Mammary epithelial cell (primary cell): ENCODE measurements around the gene JPH3.

Experiments
- EZH2 ChIP-seq: IDR thresholded peaks from 2 replicates; pipeline ENCODE4 v1.6.1; 2012; ENCODE audit warnings: low read length, inconsistent platforms, borderline replicate concordance
- TF ChIP-seq, protein P1 (sequence below), 2 donors: IDR thresholded peaks in 1 of 2; conservative IDR thresholded peaks in 1 of 2; 2 replicates each; pipeline ENCODE4 v1.5.1; 2011 to 2012; ENCODE audit warnings: inconsistent platforms in 2 of 2, low read length in 2 of 2, mild to moderate bottlenecking in 2 of 2, control low read depth in 1 of 2, low read depth in 1 of 2; ENCODE audit not compliant: insufficient read depth in 1 of 2; ENCODE audit errors: extremely low read depth in 1 of 2

DNA sequence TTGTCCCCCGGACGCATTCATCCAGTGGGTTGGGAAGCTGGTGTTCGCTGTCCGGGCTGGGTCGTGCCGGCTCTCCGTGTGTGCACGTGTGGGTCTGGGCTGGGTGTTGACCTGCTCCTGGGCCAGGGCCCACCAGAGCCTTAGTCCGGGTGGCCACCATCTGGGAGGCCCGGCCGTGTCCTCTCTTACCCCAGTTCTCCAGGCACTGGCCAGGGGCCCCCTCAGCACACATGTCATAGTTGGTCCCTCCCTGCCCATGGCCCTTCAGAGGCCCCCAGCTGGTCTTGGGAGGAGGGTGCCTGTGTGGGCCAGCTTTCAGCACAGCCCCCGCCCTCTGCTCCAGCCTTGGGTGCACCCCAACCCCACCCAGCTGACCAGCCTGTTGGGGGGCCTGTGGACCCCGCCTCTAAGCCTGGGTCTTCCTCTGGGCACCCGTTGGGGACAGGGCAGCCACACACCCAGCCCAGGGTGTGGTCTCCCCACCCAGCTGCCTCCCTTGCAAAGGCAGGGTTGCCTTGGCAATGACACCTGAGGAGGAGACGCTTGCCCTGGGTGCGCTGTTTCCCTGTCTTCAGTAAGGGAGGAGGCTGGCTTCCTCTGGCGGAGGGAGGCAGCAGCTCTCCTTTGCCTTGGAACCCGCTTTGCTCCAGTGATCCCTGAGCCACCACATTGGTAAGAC is 77.4 kb downstream of the JPH3 start:
- TF ChIP-seq, protein P1, sequence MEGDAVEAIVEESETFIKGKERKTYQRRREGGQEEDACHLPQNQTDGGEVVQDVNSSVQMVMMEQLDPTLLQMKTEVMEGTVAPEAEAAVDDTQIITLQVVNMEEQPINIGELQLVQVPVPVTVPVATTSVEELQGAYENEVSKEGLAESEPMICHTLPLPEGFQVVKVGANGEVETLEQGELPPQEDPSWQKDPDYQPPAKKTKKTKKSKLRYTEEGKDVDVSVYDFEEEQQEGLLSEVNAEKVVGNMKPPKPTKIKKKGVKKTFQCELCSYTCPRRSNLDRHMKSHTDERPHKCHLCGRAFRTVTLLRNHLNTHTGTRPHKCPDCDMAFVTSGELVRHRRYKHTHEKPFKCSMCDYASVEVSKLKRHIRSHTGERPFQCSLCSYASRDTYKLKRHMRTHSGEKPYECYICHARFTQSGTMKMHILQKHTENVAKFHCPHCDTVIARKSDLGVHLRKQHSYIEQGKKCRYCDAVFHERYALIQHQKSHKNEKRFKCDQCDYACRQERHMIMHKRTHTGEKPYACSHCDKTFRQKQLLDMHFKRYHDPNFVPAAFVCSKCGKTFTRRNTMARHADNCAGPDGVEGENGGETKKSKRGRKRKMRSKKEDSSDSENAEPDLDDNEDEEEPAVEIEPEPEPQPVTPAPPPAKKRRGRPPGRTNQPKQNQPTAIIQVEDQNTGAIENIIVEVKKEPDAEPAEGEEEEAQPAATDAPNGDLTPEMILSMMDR (conservative IDR thresholded peaks at IDR 0.05 in 1 of 2, IDR thresholded peaks at IDR 0.05 in 1 of 2; ENCODE audit: extremely low read depth in 1 of 2, insufficient read depth in 1 of 2, low read depth in 1 of 2, low read length in 2 of 2) = no peak
- no peak for TF ChIP-seq EZH2
